ENCODE results near the gene SMG6. TPM values are rescaled to one million over a fixed set of nuclear protein-coding genes. Genes with fewer than 3 reads are reported as not detected.

SMG6 gene
- polyA plus RNA-seq, 1 experiment = 27.3 TPM

DNA sequence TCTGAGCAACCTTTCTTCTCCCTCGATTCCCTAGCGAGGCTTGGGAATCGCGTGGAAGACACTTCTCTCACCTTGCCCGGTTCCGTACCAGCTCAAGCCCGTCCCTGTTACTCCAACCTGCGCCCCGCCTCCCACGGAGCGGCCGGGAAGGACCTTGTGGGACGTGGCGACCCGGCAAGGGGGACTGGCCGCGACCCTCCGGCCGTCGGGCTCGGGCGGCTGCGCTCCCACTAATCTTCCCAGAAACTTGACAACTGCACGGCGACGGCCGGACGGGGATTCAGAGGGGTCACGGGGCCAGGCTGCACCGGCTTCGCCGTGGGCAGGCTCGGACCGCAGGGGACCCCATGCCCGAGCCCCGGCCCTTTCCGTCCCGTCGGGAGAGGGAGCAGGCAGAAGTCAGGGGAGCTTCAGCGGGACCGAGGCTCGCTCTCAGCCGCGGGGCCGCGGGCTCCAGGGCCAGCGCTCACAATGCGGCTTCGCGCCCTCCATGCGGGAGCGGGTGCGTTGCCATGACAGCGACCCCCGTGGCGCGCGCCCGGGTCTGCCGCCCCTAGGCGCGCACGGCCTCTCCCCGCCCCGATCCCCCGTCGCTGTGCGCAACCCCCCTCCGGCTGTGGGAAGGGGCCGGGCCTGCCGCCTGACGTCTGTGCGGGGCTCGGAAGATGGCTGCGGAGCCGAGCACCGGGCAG is 33.4 kb upstream of the SMG6 start, which contains the start of gene SGSM2:
Gene SGSM2, plus strand, starts transcription at position 650 of the 692 bp plus-strand sequence. CDS start 188 bp downstream, outside the sequence.
- no peak for DNase-seq (ENCODE audit: low read depth, low spot score)
- no peaks in the 10 kb centered on the region for H3K27me3 ChIP-seq (ENCODE audit: control insufficient read depth, insufficient read depth, low read length)
- POLR2A ChIA-PET = interaction anchor here (0.6 to 1.6 kb wide), 15 partner anchors 11 to 508 kb away, joined by 3 to 8 read pairs (median 4); partner anchors contain the start of genes SMG6 and SRR
- peaks cover 3% of the 10 kb centered on the region; the same call in 1 of the 2 replicates for H3K9me3 ChIP-seq (ENCODE audit: control insufficient read depth, insufficient read depth, low read length)
- TF ChIP-seq CTCF (IDR thresholded peaks at IDR 0.05; ENCODE audit: low read depth, low read length) = no peak
- peak within 1 kb of the TSS; percentile 39 for H3K27ac ChIP-seq (ENCODE audit: low read depth, low read length)
- peak within 1 kb of the TSS; percentile 95 for H3K4me3 ChIP-seq (ENCODE audit: low read depth, low read length)
- CTCF ChIA-PET = interaction anchor here (1.2 to 3.6 kb wide), 5 partner anchors 10 to 283 kb away, joined by 3 to 15 read pairs (median 8); partner anchors contain the start of gene HIC1

GRCh38 chr17:2336215-2336851 is 32.7 kb upstream of the SMG6 start, which contains the start of gene TSR1:
TSR1 (minus strand) TSS chr17:2336457; CDS start chr17:2336427, 30 bp downstream.
- H3K9me3 ChIP-seq (ENCODE audit: control insufficient read depth, insufficient read depth, low read length) = peaks cover 3% of the 10 kb centered on the region; the same call in 1 of the 2 replicates
- ChIA-PET CTCF (interaction anchor here (0.7 to 3.6 kb wide), 4 partner anchors 17 to 282 kb away, joined by 3 to 14 read pairs (median 7); partner anchors contain the start of gene HIC1), POLR2A (interaction anchor here (0.6 to 1.6 kb wide), 14 partner anchors 12 to 620 kb away, joined by 3 to 7 read pairs (median 4); partner anchors contain the start of genes SMG6 and SRR)
- peak within 1 kb of the TSS; percentile 31 for H3K27ac ChIP-seq (ENCODE audit: low read depth, low read length)
- H3K27me3 ChIP-seq (ENCODE audit: control insufficient read depth, insufficient read depth, low read length) = no peaks in the 10 kb centered on the region
- H3K4me3 ChIP-seq (ENCODE audit: low read depth, low read length) = peak within 1 kb of the TSS; percentile 95
- TF ChIP-seq CTCF (IDR thresholded peaks at IDR 0.05; ENCODE audit: low read depth, low read length) = peak; percentile 36
- DNase-seq (ENCODE audit: low read depth, low spot score) = peak; percentile 68

DNA sequence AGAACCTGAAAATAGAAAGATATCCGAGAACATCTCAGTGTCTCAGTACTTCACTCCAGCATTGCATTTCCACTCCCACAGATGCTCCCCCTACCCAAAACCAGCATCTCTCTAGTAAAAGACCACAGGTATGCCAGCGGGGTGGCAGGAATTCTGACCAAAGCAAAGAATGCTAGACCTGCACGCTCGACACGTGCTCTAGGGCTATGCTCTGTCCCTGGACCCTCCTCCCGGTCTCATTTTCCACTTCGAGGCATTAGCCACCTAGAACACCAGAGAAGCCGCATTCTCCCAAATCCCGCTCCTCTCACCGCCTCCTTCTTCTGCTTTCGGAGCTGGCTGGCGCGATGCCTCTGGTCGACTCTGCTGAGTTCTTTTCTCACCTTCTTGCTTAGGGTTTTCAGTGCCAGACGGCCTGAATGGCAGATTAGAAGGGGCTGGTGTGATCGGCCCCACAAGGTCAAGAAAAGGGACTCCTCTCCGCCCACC is 32.2 kb upstream of the SMG6 start:
- H3K27ac ChIP-seq (ENCODE audit: low read depth, low read length) = peak overlapping the region; percentile 31
- H3K4me3 ChIP-seq (ENCODE audit: low read depth, low read length) = peak overlapping the region; percentile 95
- POLR2A ChIA-PET = interaction anchor here (0.9 to 1.6 kb wide), 12 partner anchors 12 to 620 kb away, joined by 3 to 7 read pairs (median 4); partner anchors contain the start of genes SMG6 and SRR
- CTCF ChIA-PET = interaction anchor here (0.7 to 3.6 kb wide), 4 partner anchors 17 to 281 kb away, joined by 3 to 14 read pairs (median 7); partner anchors contain the start of gene HIC1
- TF ChIP-seq CTCF (IDR thresholded peaks at IDR 0.05; ENCODE audit: low read depth, low read length) = no peak
- H3K27me3 ChIP-seq (ENCODE audit: control insufficient read depth, insufficient read depth, low read length) = no peaks in the 10 kb centered on the region
- peaks cover 3% of the 10 kb centered on the region; the same call in 1 of the 2 replicates for H3K9me3 ChIP-seq (ENCODE audit: control insufficient read depth, insufficient read depth, low read length)
- DNase-seq (ENCODE audit: low read depth, low spot score) = no peak

DNA sequence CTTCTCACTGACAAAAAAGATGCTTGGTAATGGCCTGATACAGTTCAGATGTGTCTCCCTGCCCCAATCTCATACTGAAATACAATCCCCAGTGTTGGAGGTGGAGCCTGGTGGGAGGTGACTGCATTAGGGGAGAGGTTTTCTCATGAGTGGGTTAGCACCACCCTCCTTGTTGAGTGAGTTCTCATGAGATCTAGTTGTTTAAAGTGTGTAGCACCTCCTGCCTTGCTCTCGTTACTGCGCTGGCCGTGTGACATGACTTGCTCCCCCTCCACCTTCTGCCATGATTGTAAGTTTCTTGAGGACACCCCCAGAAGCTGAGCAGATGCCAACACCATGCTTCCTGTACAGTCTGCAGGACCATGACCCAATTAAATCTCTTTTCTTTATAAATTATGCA is 27.7 kb upstream of the SMG6 start:
- ChIA-PET POLR2A (no interaction called here), CTCF (interaction anchor here (0.7 to 1.9 kb wide), 2 partner anchors 51 to 277 kb away, joined by 4 read pairs; no protein-coding TSS in a partner anchor)
- no peak for DNase-seq (ENCODE audit: low read depth, low spot score)
- Histone ChIP-seq H3K27me3 (ENCODE audit: control insufficient read depth, insufficient read depth, low read length) (no peaks in the 10 kb centered on the region), H3K27ac (ENCODE audit: low read depth, low read length) (no peak overlapping the region), H3K4me3 (ENCODE audit: low read depth, low read length) (no peak overlapping the region), H3K9me3 (ENCODE audit: control insufficient read depth, insufficient read depth, low read length) (no peaks in the 10 kb centered on the region)
- no peak for TF ChIP-seq CTCF (IDR thresholded peaks at IDR 0.05; ENCODE audit: low read depth, low read length)
